ENCODE results near the gene TNFSF4. TPM values are rescaled to one million over a fixed set of nuclear protein-coding genes. Genes with fewer than 3 reads are reported as not detected.

The TNFSF4 gene, protein sequence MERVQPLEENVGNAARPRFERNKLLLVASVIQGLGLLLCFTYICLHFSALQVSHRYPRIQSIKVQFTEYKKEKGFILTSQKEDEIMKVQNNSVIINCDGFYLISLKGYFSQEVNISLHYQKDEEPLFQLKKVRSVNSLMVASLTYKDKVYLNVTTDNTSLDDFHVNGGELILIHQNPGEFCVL
- total RNA-seq = 1.2 and 2.1 TPM in 2 replicates

GRCh38 chr1:173206816-173207568 is at the start of gene TNFSF4:
Gene TNFSF4 (minus strand): TSS chr1:173207331. CDS start chr1:173207176, 155 bp downstream.

Other genes starting within 250 kb of the TNFSF4 start
- gene TNFSF18, start 156.4 kb downstream of the TNFSF4 start, total RNA-seq = 0.06 and 0.26 TPM in 2 replicates

Data from aortic smooth muscle cell (primary cell).